NT2/D1 (cell line): ENCODE results near the gene ATP5PO.

Experiments
- SUZ12 ChIP-seq: IDR thresholded peaks from 2 replicates; pipeline ENCODE4 v1.6.1; 2011; ENCODE audit not compliant: insufficient read length, insufficient read depth; ENCODE audit errors: extremely low read depth
- YY1 ChIP-seq: IDR thresholded peaks from 2 replicates; pipeline ENCODE4 v1.6.1; 2011; ENCODE audit not compliant: insufficient read length, insufficient read depth
- ZNF274 ChIP-seq: IDR thresholded peaks from 2 replicates; pipeline ENCODE4 v1.6.1; 2011; ENCODE audit warnings: mild to moderate bottlenecking, low read depth, low read length

DNA sequence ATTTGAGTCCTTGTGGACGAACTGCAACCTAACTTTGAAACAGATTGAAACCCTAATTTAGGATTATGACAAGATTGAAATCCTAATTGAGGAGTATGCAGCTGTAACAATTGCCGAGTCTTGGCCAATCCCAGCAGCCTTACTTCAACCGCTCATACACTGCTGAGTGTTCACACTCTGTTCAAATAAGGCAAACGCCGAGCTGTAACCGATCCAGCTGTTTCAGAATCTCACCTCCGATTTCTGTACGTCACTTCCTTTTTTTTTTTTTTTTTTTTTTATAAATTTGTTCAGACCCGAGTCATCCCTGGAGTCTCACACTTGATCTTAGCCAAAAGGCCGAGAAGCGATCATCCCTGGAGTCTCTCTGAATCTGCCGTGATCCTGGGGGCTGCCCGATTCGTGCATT is 22.3 kb upstream of the ATP5PO start:
- no peak for TF ChIP-seq YY1
- no peak for TF ChIP-seq ZNF274
- TF ChIP-seq SUZ12, result no peak
